Left lung (tissue), 10 donors: ENCODE results near the gene ZNF483. TPM values are rescaled to one million over a fixed set of nuclear protein-coding genes. Genes with fewer than 3 reads are reported as not detected.
"Not testable (repeated sequence)": the region's sequence is repeated elsewhere in the genome, so short reads cannot be mapped to it uniquely, and the experiment has no call there.

Source experiments
- ATAC-seq: fragments of 200-7000 bp; cut with Tn5 transposase; one replicate; pipeline ENCODE4 v1.9.1; 2020; ENCODE audit warnings: moderate library complexity
- DNase-seq, 4 donors: peaks; one replicate each; pipeline ENCODE4 v3.0.0-alpha.2; 2013 to 2020
- H3K27ac ChIP-seq, 2 donors: fragments of 200-600 bp; sonication (generic) in 1 of 2; one replicate each; pipeline versions ENCODE4 v1.5.0 to v1.8.0; 2020 to 2021
- H3K27me3 ChIP-seq, 2 donors: fragments of 200-600 bp; sonication (generic) in 1 of 2; one replicate each; pipeline versions ENCODE4 v1.5.0 to v1.8.0; 2020 to 2021
- H3K36me3 ChIP-seq, 2 donors: fragments of 200-600 bp; sonication (generic) in 1 of 2; one replicate each; pipeline versions ENCODE4 v1.5.0 to v1.8.0; 2020 to 2021
- H3K4me1 ChIP-seq, 2 donors: fragments of 200-600 bp; one replicate each; pipeline ENCODE4 v1.8.0; 2021
- H3K4me3 ChIP-seq, 2 donors: fragments of 200-600 bp; sonication (generic) in 1 of 2; one replicate each; pipeline versions ENCODE4 v1.5.0 to v1.8.0; 2020 to 2021; ENCODE audit warnings: mild to moderate bottlenecking in 1 of 2
- H3K9me3 ChIP-seq, 2 donors: fragments of 200-600 bp; sonication (generic) in 1 of 2; one replicate each; pipeline versions ENCODE4 v1.5.0 to v1.8.0; 2020 to 2021
- intact Hi-C, 2 donors: fragments of 100-400 bp; cut with DNase I; formaldehyde crosslinking; loops; one replicate each; pipeline versions ENCODE4 v1.11.2 to v1.14.2; 2022
- polyA plus RNA-seq, 6 donors: library from polyadenylated mRNA; unstranded; fragments of 120-200 nt; gene quantifications; one replicate each; pipeline ENCODE4 v1.2.1, GENCODE V29; 2013; ENCODE audit not compliant: insufficient read length in 6 of 6
- total RNA-seq, 2 donors: library from RNA; stranded (reverse); fragmentation: NEBNext Ultra II Directional; extraction: Animal tissue kit (Norgen Biotek cat#: 25700); gene quantifications; one replicate each; pipeline ENCODE4 v1.2.1, GENCODE V29; 2021
- TF ChIP-seq, protein P1 (sequence below), 2 donors: fragments of 200-600 bp; sonication (generic) in 1 of 2; IDR thresholded peaks; one replicate each; pipeline versions ENCODE4 v1.5.0 to v1.8.0; 2021; ENCODE audit warnings: antibody characterized with exemption in 2 of 2
- donor health status: DM: no; HTN: yes; CAD: no.
- donor health status: DM: no; HTN: no; CAD: no.

ZNF483 gene
- total and polyA plus RNA-seq, 8 donors = 2.1 to 7.5 (median 3.7) TPM

DNA sequence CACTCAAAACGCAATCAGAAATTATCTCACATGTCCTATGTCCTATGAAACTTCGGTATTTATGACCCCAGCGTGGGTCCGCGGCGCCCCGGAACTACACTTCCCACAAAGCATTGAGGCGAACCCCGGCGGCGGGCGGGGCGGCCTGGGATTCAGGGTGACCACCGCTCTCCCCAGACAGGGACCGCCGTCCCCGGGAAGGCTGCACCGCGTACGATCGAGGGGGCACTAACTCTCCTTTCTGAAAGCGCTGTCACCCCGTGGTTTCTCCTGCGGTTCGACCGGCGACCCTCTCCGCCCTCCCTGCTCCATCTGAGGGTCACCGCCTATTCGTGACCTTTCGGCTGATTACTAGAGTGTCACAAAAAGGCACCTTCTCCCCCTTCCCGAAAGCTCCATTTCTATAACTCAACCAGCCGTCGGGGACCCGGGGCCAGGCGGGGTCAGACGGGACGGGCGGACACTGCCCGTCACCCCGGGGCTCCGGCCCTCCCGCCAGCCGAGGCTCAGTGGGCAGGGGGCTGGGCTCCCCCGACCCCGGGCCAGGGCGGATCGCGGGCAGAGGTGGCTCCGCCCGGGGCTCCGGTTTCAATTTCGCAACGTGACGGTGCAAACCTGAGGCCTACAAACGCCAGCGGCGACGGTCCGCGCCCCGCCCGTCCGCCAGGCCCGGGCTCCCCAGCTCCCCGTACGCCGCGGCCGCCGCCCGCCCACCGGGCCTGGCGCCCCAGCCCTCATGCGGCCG lies 42.1 kb upstream of the ZNF483 start:
- Histone ChIP-seq H3K27ac (peak overlapping the region; percentile 97), H3K4me1 (peaks cover 5 to 46% of the 10 kb centered on the region in 2 donors), H3K4me3 (peak overlapping the region; percentile 78 to 87), H3K27me3 (no peaks in the 10 kb centered on the region), H3K9me3 (no peaks in the 10 kb centered on the region), H3K36me3 (no peaks in the 10 kb centered on the region)
- ATAC-seq = peak; percentile 79
- peak; percentile 76 to 94 (median 80) for DNase-seq
- intact Hi-C loops = no loop called here
- TF ChIP-seq, protein P1, sequence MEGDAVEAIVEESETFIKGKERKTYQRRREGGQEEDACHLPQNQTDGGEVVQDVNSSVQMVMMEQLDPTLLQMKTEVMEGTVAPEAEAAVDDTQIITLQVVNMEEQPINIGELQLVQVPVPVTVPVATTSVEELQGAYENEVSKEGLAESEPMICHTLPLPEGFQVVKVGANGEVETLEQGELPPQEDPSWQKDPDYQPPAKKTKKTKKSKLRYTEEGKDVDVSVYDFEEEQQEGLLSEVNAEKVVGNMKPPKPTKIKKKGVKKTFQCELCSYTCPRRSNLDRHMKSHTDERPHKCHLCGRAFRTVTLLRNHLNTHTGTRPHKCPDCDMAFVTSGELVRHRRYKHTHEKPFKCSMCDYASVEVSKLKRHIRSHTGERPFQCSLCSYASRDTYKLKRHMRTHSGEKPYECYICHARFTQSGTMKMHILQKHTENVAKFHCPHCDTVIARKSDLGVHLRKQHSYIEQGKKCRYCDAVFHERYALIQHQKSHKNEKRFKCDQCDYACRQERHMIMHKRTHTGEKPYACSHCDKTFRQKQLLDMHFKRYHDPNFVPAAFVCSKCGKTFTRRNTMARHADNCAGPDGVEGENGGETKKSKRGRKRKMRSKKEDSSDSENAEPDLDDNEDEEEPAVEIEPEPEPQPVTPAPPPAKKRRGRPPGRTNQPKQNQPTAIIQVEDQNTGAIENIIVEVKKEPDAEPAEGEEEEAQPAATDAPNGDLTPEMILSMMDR (IDR thresholded peaks at IDR 0.05) = no peak

DNA sequence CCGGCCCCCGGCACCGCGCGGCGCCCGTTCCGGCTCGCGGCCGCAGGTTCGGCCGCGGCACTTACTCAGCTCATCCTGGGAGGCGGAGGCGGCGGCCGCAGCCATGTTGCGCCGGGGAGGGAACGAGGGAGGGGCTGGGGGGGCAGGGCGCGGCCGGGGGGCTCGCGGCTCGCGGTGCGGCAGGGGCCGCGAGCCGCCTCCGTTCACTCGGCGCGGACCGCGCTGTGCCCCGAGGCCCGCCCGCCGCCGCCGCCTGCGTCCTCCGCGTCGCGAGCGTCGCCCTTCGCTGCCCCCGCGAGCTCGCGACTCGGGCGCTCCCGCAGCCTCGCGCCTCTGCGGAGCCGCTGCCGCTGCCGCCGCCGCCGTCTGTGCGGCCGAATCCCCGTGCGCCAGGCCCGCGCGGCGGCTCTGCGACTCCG lies 41.5 kb upstream of the ZNF483 start:
- intact Hi-C loops = no loop called here
- ATAC-seq = no peak
- no peaks in the 10 kb centered on the region for H3K27me3 ChIP-seq
- H3K4me1 ChIP-seq = peaks cover 5 to 40% of the 10 kb centered on the region in 2 donors
- H3K36me3 ChIP-seq = no peaks in the 10 kb centered on the region
- DNase-seq = no peak
- H3K4me3 ChIP-seq = peak overlapping the region; percentile 67 to 87
- peak overlapping the region; percentile 97 for H3K27ac ChIP-seq
- no peaks in the 10 kb centered on the region for H3K9me3 ChIP-seq
- TF ChIP-seq, protein P1 (IDR thresholded peaks at IDR 0.05) = no peak

DNA sequence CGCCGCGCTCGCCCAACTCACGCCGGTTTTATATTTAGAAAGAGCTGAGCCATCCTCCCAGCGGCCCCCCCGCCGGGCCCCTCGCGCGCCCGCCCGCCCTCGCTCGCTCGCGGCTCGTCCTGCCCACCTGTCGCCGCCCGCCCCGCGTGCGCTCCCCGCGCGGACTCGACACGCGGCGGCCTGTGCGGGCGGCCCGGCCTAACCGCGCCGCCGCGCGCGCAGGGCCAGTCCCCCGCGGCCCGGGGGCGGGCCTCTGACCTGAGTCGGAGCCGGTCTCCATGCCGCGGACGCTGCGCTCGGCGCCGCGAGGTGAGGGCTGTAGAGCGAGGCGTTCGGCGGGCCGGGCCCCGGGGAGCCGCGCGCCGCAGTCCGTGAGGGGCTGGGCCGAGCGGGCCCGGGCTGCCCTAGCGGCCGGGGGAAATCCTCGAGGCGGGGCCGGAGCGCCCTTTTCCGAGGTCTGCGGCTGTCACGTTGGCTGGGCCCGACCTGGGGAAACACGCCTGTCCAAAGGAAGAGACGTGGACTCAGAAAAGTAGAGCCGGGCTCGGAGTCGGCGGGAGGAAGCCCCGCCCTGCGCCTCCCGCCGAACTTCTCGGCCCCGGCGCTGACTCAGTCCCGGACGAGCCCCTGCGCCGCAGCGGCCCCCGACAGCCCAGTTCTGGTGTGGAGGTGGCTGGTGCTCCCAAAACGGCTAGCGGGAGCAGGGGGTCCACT lies 41.0 kb upstream of the ZNF483 start, which contains the start of gene ECPAS:
ECPAS (minus strand) TSS at position 526 of the 714 bp plus-strand sequence. CDS start 11,465 bp downstream, outside the sequence.
- Histone ChIP-seq H3K27ac (peak within 1 kb of the TSS; percentile 97), H3K4me3 (peak within 1 kb of the TSS; percentile 78 to 87), H3K27me3 (no peaks in the 10 kb centered on the region), H3K9me3 (no peaks in the 10 kb centered on the region), H3K4me1 (peaks cover 5 to 34% of the 10 kb centered on the region in 2 donors), H3K36me3 (no peaks in the 10 kb centered on the region)
- TF ChIP-seq, protein P1 (IDR thresholded peaks at IDR 0.05) = no peak
- intact Hi-C loops = no loop called here
- peak; percentile 71 to 93 (median 81) for DNase-seq
- peak; percentile 83 for ATAC-seq

DNA sequence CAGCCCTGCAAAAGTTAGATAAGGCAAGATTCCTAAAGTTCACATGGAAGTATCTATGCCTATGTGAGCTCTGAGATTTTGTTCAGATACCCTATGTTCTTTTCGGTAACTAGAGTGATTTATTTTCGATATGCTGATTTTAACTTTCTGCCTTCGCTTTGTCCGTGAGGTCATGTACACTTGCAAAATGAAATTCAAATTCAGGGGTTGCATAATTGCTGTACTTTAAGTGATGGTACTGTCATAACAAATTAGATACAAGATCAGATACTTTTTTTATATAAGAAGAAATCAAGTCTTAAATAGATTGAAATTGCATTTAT lies 40.4 kb upstream of the ZNF483 start:
- peak overlapping the region; percentile 97 for H3K27ac ChIP-seq
- H3K27me3 ChIP-seq = no peaks in the 10 kb centered on the region
- peaks cover 5 to 32% of the 10 kb centered on the region in 2 donors for H3K4me1 ChIP-seq
- intact Hi-C loops = no loop called here
- ATAC-seq (no peak), DNase-seq (no peak)
- TF ChIP-seq, protein P1 (IDR thresholded peaks at IDR 0.05) = no peak
- peak overlapping the region; percentile 67 to 87 for H3K4me3 ChIP-seq
- H3K9me3 ChIP-seq = no peaks in the 10 kb centered on the region
- H3K36me3 ChIP-seq = no peaks in the 10 kb centered on the region

DNA sequence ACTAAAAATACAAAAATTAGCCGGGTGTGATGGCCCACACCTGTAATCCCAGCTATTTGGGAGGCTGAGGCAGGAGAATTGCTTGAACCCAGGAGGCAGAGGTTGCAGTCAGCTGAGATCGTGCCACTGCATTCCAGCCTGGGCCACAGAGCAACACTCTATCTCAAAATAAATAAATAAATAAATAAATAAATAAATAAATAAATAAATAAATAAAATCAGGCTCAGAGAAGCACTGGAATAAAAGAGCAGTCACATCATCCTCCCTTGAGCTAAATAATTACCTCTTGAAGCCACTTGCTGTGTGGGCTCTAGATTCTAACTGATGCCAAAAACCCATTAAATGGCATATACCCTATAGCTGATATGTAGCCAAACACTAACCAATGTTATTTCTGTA lies 27.8 kb upstream of the ZNF483 start:
- H3K9me3 ChIP-seq, H3K27ac ChIP-seq, H3K27me3 ChIP-seq, DNase-seq, H3K4me3 ChIP-seq, intact Hi-C loops, ATAC-seq, H3K4me1 ChIP-seq, H3K36me3 ChIP-seq: not testable (repeated sequence)
